ENCODE measurements around the gene ARID3C. TPM values are rescaled to one million over a fixed set of nuclear protein-coding genes. Genes with fewer than 3 reads are reported as not detected.

Gene ARID3C
- total and polyA plus RNA-seq, 2 experiments from 2014 or later: 0.49 TPM; not detected in 1

DNA sequence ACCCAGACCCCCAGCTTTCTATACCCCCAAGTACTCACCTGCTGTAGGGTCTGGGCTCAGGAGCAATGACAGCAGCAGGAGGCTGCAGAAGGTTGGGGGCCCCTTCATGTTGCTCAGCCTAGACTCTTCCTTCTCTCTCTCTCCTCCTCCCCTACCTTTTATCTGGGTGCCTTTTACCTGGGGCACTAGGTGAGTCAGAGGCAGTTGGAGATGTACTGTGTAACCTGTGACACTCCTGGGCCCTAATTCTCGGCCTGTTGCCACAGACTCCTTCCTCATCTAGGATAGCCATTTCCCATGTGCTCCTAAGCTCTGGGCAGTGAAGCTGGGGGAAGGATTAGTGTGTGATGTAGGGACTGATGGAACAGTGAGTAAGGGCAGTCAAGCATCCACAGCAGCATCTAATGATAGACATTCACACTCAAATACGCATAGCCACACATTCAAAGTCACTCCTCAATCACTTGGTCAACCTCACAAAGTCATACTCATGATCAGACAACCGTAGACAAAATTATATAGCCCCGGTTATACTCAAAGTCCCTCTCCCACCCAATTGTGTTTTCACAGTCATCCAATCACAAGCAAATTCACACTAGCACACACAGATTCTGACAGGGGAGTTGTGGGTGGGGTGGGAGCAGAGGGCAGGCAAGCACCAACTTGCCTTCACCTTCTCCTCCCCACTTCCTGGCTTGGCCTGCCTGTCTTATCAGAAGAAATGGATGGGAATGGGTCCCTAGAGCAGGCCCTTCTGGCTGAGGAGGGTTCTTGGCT, 33.8 kb upstream of the ARID3C start, which contains the start of gene CCL27:
Gene CCL27, minus strand, starts transcription at position 132 of the 777 bp plus-strand sequence. Its CDS starts 24 bp downstream, at position 108.
- peaks cover 2% of the 10 kb centered on the region; the same call in 1 of the 3 replicates for H3K36me3 Mint-ChIP-seq (ENCODE audit: low read depth)
- Histone ChIP-seq H3K4me2 (no peak within 1 kb of the TSS), H3K27ac (ENCODE audit: low read depth) (no peak within 1 kb of the TSS), H3K9me2 (ENCODE audit: insufficient read depth) (no peaks in the 10 kb centered on the region), H2AFZ (no peak within 1 kb of the TSS), H4K20me1 (replicated peaks; ENCODE audit: insufficient read depth) (peaks cover 3% of the 10 kb centered on the region; the same call in 1 of the 2 replicates), H3K27me3 (ENCODE audit: insufficient read depth) (no peaks in the 10 kb centered on the region), H3F3A (replicated peaks; ENCODE audit: low read depth) (no peaks in the 10 kb centered on the region), H3K79me2 (replicated peaks; ENCODE audit: insufficient read depth) (peaks cover 8% of the 10 kb centered on the region; the same call in 1 of the 2 replicates), H3K4me3 (no peak within 1 kb of the TSS), H3K4me1 (ENCODE audit: insufficient read depth) (peaks cover 3% of the 10 kb centered on the region), H3K36me3 (ENCODE audit: insufficient read depth) (no peaks in the 10 kb centered on the region)
- H3K27me3 Mint-ChIP-seq (ENCODE audit: insufficient read depth, low read depth, poor library complexity): peaks cover 16% of the 10 kb centered on the region
- H3K4me3 Mint-ChIP-seq: no peak within 1 kb of the TSS; the same call in 2 of the 3 replicates
- DNase-seq (ENCODE audit: low spot score) (no peak), ATAC-seq (no peak)
- TF ChIP-seq ZNF114 (CRISPR knock-in tag; IDR thresholded peaks at IDR 0.05) (no peak), ZNF331 (CRISPR knock-in tag; IDR thresholded peaks at IDR 0.05; ENCODE audit: low read depth) (no peak), EZH2phosphoT487 (IDR thresholded peaks at IDR 0.05; ENCODE audit: unreplicated experiment) (no peak), EZH2 (IDR thresholded peaks at IDR 0.05; ENCODE audit: low read depth, unreplicated experiment) (no peak), STAT1 (IDR thresholded peaks at IDR 0.05; ENCODE audit: unreplicated experiment) (no peak), CREB1 (CRISPR knock-in tag; IDR thresholded peaks at IDR 0.05; ENCODE audit: low read depth) (no peak), NANOG (IDR thresholded peaks at IDR 0.05; ENCODE audit: borderline replicate concordance) (no peak), POLR2AphosphoS5 (IDR thresholded peaks at IDR 0.05; ENCODE audit: low read depth) (no peak)
- TF ChIP-seq, protein P1, sequence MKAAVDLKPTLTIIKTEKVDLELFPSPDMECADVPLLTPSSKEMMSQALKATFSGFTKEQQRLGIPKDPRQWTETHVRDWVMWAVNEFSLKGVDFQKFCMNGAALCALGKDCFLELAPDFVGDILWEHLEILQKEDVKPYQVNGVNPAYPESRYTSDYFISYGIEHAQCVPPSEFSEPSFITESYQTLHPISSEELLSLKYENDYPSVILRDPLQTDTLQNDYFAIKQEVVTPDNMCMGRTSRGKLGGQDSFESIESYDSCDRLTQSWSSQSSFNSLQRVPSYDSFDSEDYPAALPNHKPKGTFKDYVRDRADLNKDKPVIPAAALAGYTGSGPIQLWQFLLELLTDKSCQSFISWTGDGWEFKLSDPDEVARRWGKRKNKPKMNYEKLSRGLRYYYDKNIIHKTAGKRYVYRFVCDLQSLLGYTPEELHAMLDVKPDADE (IDR thresholded peaks at IDR 0.05): no peak
- TF ChIP-seq, protein P2, sequence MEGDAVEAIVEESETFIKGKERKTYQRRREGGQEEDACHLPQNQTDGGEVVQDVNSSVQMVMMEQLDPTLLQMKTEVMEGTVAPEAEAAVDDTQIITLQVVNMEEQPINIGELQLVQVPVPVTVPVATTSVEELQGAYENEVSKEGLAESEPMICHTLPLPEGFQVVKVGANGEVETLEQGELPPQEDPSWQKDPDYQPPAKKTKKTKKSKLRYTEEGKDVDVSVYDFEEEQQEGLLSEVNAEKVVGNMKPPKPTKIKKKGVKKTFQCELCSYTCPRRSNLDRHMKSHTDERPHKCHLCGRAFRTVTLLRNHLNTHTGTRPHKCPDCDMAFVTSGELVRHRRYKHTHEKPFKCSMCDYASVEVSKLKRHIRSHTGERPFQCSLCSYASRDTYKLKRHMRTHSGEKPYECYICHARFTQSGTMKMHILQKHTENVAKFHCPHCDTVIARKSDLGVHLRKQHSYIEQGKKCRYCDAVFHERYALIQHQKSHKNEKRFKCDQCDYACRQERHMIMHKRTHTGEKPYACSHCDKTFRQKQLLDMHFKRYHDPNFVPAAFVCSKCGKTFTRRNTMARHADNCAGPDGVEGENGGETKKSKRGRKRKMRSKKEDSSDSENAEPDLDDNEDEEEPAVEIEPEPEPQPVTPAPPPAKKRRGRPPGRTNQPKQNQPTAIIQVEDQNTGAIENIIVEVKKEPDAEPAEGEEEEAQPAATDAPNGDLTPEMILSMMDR (conservative IDR thresholded peaks at IDR 0.05; ENCODE audit: low read depth in 2 of 2): no peak
- TF ChIP-seq, protein P3, sequence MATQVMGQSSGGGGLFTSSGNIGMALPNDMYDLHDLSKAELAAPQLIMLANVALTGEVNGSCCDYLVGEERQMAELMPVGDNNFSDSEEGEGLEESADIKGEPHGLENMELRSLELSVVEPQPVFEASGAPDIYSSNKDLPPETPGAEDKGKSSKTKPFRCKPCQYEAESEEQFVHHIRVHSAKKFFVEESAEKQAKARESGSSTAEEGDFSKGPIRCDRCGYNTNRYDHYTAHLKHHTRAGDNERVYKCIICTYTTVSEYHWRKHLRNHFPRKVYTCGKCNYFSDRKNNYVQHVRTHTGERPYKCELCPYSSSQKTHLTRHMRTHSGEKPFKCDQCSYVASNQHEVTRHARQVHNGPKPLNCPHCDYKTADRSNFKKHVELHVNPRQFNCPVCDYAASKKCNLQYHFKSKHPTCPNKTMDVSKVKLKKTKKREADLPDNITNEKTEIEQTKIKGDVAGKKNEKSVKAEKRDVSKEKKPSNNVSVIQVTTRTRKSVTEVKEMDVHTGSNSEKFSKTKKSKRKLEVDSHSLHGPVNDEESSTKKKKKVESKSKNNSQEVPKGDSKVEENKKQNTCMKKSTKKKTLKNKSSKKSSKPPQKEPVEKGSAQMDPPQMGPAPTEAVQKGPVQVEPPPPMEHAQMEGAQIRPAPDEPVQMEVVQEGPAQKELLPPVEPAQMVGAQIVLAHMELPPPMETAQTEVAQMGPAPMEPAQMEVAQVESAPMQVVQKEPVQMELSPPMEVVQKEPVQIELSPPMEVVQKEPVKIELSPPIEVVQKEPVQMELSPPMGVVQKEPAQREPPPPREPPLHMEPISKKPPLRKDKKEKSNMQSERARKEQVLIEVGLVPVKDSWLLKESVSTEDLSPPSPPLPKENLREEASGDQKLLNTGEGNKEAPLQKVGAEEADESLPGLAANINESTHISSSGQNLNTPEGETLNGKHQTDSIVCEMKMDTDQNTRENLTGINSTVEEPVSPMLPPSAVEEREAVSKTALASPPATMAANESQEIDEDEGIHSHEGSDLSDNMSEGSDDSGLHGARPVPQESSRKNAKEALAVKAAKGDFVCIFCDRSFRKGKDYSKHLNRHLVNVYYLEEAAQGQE (IDR thresholded peaks at IDR 0.05; ENCODE audit: unreplicated experiment): no peak
- H3K9me3 Mint-ChIP-seq: no peaks in the 10 kb centered on the region
- H3K4me1 Mint-ChIP-seq: peaks cover 8% of the 10 kb centered on the region
- no peak within 1 kb of the TSS for H3K27ac Mint-ChIP-seq

Measured in GM23338 (cell line).